Neural cell (in vitro differentiated cells): ENCODE measurements around the gene PRDX3.

Experiments
- CTCF ChIP-seq: fragments of 450-650 bp; IDR thresholded peaks from 2 replicates; pipeline ENCODE4 v1.5.1; 2014; ENCODE audit warnings: antibody characterized with exemption, mild to moderate bottlenecking, moderate library complexity; ENCODE audit not compliant: poor library complexity, severe bottlenecking
- EP300 ChIP-seq: fragments of 450-650 bp; conservative IDR thresholded peaks from 2 replicates; pipeline ENCODE4 v1.6.1; 2014; ENCODE audit warnings: antibody characterized with exemption, mild to moderate bottlenecking, moderate library complexity; ENCODE audit not compliant: poor library complexity, severe bottlenecking
- EZH2 ChIP-seq: fragments of 200-600, 300-800 bp; shearing (Covaris generic), sonication (generic); IDR thresholded peaks from 2 replicates; pipeline ENCODE4 v1.6.1; 2014; ENCODE audit warnings: antibody characterized with exemption, low read length, borderline replicate concordance, mild to moderate bottlenecking; ENCODE audit not compliant: insufficient read depth, poor library complexity, severe bottlenecking
- MXI1 ChIP-seq: fragments of 450-650 bp; conservative IDR thresholded peaks from 2 replicates; pipeline ENCODE4 v1.6.1; 2014; ENCODE audit warnings: antibody characterized with exemption, mild to moderate bottlenecking; ENCODE audit not compliant: poor library complexity, severe bottlenecking
- POLR2AphosphoS5 ChIP-seq: IDR thresholded peaks from 2 replicates; pipeline ENCODE4 v1.6.1; 2012
- RAD21 ChIP-seq: fragments of 450-650 bp; conservative IDR thresholded peaks from 2 replicates; pipeline ENCODE4 v1.6.1; 2014; ENCODE audit warnings: antibody characterized with exemption, mild to moderate bottlenecking, moderate library complexity
- REST ChIP-seq: IDR thresholded peaks from 2 replicates; pipeline ENCODE4 v1.6.1; 2012; ENCODE audit warnings: borderline replicate concordance
- SMC3 ChIP-seq: fragments of 450-650 bp; conservative IDR thresholded peaks from 2 replicates; pipeline ENCODE4 v1.6.1; 2014; ENCODE audit warnings: antibody characterized with exemption, mild to moderate bottlenecking, moderate library complexity; ENCODE audit not compliant: poor library complexity
- TAF1 ChIP-seq: IDR thresholded peaks from 2 replicates; pipeline ENCODE4 v1.6.1; 2012; ENCODE audit warnings: low read depth

- TF ChIP-seq POLR2AphosphoS5 (peak; percentile 47), CTCF (peak; percentile 17), SMC3 (peak; percentile 13), EP300 (peak; percentile 14), EZH2 (no peak), TAF1 (no peak), RAD21 (no peak), REST (peak; percentile 5), MXI1 (peak; percentile 81)
Observed at GRCh38 chr10:119165171-119166117, 13.2 kb downstream of the PRDX3 start, which contains the start of gene SFXN4.
